Parathyroid adenoma (tissue), 2 donors: Measurements from ENCODE around the gene DCP1A.
"Not testable (repeated sequence)": the region's sequence is repeated elsewhere in the genome, so short reads cannot be mapped to it uniquely, and the experiment has no call there.

Experiments used
- H2AFZ ChIP-seq: fragments of 300-600 bp; sonication (generic); one replicate; pipeline ENCODE4 v1.7.0; 2017; ENCODE audit warnings: antibody characterized with exemption, mild to moderate bottlenecking
- H3K27ac ChIP-seq: fragments of 300-600 bp; sonication (generic); one replicate; pipeline ENCODE4 v1.7.0; 2017
- H3K27me3 ChIP-seq: fragments of 300-600 bp; sonication (generic); one replicate; pipeline ENCODE4 v1.7.0; 2017; ENCODE audit warnings: low read length; ENCODE audit not compliant: control insufficient read depth, insufficient read depth
- H3K36me3 ChIP-seq: fragments of 300-600 bp; sonication (generic); one replicate; pipeline ENCODE4 v1.7.0; 2017; ENCODE audit warnings: low read length; ENCODE audit not compliant: control insufficient read depth, insufficient read depth
- H3K4me1 ChIP-seq: fragments of 300-600 bp; sonication (generic); one replicate; pipeline ENCODE4 v1.7.0; 2017; ENCODE audit warnings: control low read depth
- H3K4me2 ChIP-seq: fragments of 300-600 bp; sonication (generic); one replicate; pipeline ENCODE4 v1.7.0; 2017; ENCODE audit warnings: low read length
- H3K4me3 ChIP-seq: fragments of 300-600 bp; sonication (generic); one replicate; pipeline ENCODE4 v1.7.0; 2017; ENCODE audit warnings: low read depth, low read length
- H3K79me2 ChIP-seq: fragments of 300-600 bp; sonication (generic); one replicate; pipeline ENCODE4 v1.7.0; 2017; ENCODE audit warnings: control low read depth
- H3K9ac ChIP-seq: fragments of 300-600 bp; sonication (generic); one replicate; pipeline ENCODE4 v1.7.0; 2017; ENCODE audit warnings: mild to moderate bottlenecking
- H3K9me3 ChIP-seq: fragments of 300-600 bp; sonication (generic); one replicate; pipeline ENCODE4 v1.7.0; 2017; ENCODE audit warnings: low read length; ENCODE audit not compliant: control insufficient read depth
- TF ChIP-seq, protein P1 (sequence below): fragments of 300-600 bp; sonication (generic); IDR thresholded peaks from one replicate; pipeline ENCODE4 v1.7.0; 2017; ENCODE audit warnings: antibody characterized with exemption, mild to moderate bottlenecking
- donor health status: primary hyperparathyroidism.

The DCP1A gene

DNA sequence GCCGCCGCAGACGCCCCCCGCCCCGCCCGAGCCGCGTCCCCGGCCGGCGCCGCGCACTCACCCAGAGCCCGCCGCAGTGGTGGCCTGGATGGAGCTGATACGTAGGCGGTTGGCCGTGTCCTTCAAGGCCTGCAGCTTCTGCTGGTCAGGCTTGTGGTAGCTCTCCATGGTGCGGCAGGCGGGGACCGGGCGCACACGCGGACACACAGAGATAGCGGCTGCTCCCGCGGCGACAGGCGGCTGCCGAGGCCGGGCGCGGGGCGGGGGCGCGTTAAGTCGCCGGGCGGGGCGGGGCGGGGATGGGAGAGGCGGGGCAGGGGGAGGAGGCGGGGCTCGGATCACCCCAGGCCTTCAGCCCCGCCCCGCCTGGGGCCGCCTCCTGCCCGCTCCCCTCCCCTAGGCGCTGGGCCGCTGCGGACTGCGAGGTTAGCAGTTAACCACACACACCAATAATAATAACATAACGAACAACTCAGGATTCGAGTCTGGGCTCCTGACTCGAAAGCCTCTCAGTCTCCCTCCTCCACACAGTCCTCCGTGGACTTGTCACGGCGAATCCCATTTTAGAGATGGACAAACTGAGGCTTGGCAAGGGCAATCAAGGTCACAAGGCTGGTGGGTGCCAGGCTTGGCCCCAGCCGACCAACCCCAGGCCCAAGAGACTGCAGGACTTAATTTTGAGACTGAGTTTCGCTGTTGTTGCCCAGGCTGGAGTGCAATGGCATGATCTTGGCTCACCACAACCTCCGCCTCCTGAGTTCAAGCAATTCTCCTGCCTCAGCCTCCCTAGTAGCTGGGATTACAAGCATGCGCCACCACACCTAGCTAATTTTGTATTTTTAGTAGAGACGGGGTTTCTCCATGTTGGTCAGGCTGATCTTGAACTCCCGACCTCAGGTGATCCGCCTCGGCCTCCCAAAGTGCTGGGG, 91.3 kb downstream of the DCP1A start, which contains the start of gene TKT:
Gene TKT (minus strand): TSS at position 248 of the 929 bp plus-strand sequence. CDS start 80 bp downstream, at position 168.
- peak within 1 kb of the TSS; percentile 91 for H2AFZ ChIP-seq
- peak within 1 kb of the TSS; percentile 72 for H3K9ac ChIP-seq
- H3K79me2 ChIP-seq = peaks cover 30% of the 10 kb centered on the region
- no peaks in the 10 kb centered on the region for H3K9me3 ChIP-seq
- H3K4me1 ChIP-seq = peaks cover 23% of the 10 kb centered on the region
- H3K4me3 ChIP-seq = peak within 1 kb of the TSS; percentile 75
- H3K4me2 ChIP-seq = peak within 1 kb of the TSS; percentile 99
- TF ChIP-seq, protein P1, sequence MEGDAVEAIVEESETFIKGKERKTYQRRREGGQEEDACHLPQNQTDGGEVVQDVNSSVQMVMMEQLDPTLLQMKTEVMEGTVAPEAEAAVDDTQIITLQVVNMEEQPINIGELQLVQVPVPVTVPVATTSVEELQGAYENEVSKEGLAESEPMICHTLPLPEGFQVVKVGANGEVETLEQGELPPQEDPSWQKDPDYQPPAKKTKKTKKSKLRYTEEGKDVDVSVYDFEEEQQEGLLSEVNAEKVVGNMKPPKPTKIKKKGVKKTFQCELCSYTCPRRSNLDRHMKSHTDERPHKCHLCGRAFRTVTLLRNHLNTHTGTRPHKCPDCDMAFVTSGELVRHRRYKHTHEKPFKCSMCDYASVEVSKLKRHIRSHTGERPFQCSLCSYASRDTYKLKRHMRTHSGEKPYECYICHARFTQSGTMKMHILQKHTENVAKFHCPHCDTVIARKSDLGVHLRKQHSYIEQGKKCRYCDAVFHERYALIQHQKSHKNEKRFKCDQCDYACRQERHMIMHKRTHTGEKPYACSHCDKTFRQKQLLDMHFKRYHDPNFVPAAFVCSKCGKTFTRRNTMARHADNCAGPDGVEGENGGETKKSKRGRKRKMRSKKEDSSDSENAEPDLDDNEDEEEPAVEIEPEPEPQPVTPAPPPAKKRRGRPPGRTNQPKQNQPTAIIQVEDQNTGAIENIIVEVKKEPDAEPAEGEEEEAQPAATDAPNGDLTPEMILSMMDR = no peak
- no peaks in the 10 kb centered on the region for H3K36me3 ChIP-seq
- no peaks in the 10 kb centered on the region for H3K27me3 ChIP-seq
- H3K27ac ChIP-seq = peak within 1 kb of the TSS; percentile 74

DNA sequence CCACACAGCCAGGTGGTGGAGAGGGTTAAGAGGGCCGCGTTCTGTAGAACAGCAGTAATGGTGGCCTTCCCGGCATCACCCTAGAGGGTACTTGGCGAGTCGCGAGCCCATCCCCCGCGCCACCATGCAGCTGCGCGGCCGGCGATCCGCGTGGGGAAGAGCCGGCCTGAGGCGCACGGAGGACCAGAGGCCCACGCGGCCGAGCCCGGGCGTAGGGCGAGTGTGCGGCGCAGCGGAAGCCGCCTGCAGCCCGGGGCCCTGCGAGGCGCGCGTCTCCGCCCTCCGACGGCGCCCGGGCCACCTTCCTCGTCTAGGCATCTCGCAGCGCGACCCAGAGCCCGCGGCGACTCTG, 91.9 kb downstream of the DCP1A start:
- Histone ChIP-seq H3K27ac (peak overlapping the region; percentile 74), H3K27me3 (no peaks in the 10 kb centered on the region), H3K9ac (peak overlapping the region; percentile 72), H2AFZ (peak overlapping the region; percentile 91), H3K9me3 (no peaks in the 10 kb centered on the region), H3K4me3 (peak overlapping the region; percentile 75), H3K79me2 (peaks cover 36% of the 10 kb centered on the region), H3K4me2 (peak overlapping the region; percentile 99), H3K4me1 (peaks cover 23% of the 10 kb centered on the region), H3K36me3 (no peaks in the 10 kb centered on the region)
- TF ChIP-seq, protein P1 = no peak

DNA sequence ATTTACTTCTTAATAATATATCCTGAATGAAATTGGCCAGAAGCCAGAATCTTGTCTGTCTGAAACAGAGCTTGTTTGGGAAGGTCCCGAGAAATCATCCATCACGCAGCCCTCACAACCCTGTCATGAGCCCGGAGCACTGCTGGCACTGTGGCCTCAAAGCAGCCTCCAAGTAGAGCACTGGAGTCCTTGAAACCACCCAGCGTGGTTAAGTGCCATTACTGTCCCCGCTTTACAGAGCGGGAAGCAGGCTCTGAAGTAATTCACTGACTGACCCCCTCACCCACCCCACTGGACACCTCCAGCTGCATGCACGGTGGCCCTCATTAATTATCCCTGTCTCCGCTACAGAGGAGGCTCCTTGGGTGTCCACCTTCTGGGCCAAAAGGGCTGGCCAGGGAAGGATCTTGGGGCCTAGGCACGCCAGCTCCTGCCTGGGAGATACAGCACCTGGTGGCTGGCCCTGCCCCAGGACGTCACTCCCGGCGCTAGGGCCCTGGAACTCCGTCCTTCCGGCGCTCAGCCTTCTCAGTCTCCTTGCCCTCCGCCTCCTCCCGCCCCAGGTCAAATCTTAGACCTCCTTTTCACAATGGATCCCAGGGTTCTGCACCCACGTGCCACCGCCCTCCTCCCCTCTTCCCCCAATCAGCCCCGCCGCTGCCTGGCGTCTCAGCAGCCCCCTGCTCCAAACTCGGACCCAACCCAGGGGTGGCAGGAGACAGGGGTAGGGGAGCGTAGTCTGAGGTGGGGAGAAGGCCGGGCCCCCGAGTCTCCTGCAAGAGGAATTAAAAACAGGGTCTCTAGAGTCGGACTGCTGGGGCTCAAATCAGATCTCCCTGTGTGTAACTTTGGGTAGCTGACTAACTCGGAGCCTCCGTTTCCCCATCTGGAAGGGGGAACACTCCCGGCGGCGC, 92.6 kb downstream of the DCP1A start:
- Histone ChIP-seq H3K4me1 (peaks cover 18% of the 10 kb centered on the region), H3K27me3 (no peaks in the 10 kb centered on the region), H3K9ac (peak overlapping the region; percentile 72), H2AFZ (peak overlapping the region; percentile 91), H3K79me2 (peaks cover 42% of the 10 kb centered on the region), H3K36me3 (no peaks in the 10 kb centered on the region), H3K4me2 (peak overlapping the region; percentile 99), H3K4me3 (peak overlapping the region; percentile 75), H3K27ac (peak overlapping the region; percentile 74), H3K9me3 (no peaks in the 10 kb centered on the region)
- TF ChIP-seq, protein P1 = no peak

DNA sequence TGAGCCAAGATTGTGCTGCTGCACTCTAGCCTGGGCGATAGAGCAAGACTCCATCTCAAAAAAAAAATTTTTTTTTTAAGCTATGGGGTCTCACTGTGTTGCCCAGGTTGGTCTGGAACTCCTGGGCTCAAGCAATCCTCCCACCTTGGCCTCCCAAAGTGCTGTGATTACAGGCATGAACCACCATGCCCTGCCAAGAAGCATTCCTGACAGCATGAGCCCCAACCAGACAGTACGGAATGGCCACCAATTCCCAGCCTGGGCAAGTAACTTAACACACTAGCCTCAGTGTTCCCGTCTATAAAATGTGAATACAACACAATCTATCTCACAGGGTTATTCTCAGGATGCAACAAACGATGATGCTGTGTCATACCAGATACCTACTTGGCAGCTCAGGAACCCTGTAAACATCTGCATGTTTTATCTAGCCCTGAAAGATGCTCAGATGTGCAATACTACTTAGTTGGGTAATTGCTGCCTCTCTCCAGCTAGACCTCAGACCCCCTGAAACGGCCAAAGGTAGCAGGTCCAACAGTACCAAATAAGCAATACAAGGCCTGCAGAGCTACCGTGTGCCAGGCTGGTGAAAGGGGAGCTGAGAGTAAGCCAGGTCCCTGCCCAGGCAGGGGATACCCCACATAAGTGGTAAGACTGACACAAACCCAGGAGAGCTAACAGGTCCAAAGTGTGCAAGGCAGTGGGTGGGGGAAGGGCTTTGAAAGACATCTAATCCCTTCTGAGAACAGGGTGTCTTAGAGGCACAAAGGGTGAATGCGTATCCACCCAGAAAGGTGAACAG, 93.4 kb downstream of the DCP1A start:
- H3K4me2 ChIP-seq = peak overlapping the region; percentile 99
- TF ChIP-seq, protein P1 = no peak
- peaks cover 14% of the 10 kb centered on the region for H3K4me1 ChIP-seq

DNA sequence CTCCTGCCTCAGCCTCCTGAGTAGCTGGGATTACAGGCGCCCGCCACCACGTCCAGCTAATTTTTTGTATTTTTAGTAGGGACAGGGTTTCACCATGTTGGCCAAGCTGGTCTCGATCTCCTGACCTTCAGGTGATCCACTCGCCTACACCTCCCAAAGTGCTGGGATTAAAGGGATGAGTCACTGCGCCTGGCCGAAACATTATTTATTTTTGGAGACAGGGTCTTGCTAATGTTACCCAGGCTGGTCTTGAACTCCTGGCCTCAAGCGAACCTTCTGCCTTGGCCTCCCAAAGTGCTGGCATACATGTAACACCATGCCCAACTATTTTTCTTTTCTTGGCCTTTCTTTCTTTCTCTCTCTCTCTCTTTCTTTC, 94.4 kb downstream of the DCP1A start:
- not testable (repeated sequence) for H3K27ac ChIP-seq, H3K9me3 ChIP-seq, H3K9ac ChIP-seq, H2AFZ ChIP-seq, H3K4me2 ChIP-seq, H3K4me3 ChIP-seq, H3K36me3 ChIP-seq, H3K27me3 ChIP-seq
- H3K4me1 ChIP-seq = peaks cover 14% of the 10 kb centered on the region
- peaks cover 54% of the 10 kb centered on the region for H3K79me2 ChIP-seq

More for the DNA sequence above, 93.4 kb downstream of the DCP1A start:
- H3K36me3 ChIP-seq = no peaks in the 10 kb centered on the region
- no peak overlapping the region for H2AFZ ChIP-seq
- no peak overlapping the region for H3K27ac ChIP-seq
- H3K27me3 ChIP-seq = no peaks in the 10 kb centered on the region
- H3K9me3 ChIP-seq = no peaks in the 10 kb centered on the region
- H3K4me3 ChIP-seq = peak overlapping the region; percentile 75
- H3K9ac ChIP-seq = no peak overlapping the region
- H3K79me2 ChIP-seq = peaks cover 47% of the 10 kb centered on the region
